CD4-positive, alpha-beta T cell treated with Interleukin-15 for 4 hours (primary cell): ENCODE measurements around the gene TEDC1.
A peak's percentile ranks its signal among the peaks of the same experiment; 100 is the strongest.
"Not testable (repeated sequence)": the region's sequence is repeated elsewhere in the genome, so short reads cannot be mapped to it uniquely, and the experiment has no call there.

ENCODE experiments used
- DNase-seq: peaks from one replicate; pipeline ENCODE4 v3.0.0-alpha.2; 2020; ENCODE audit warnings: low spot score

The TEDC1 gene

GRCh38 chr14:105537580-105538474, 46.8 kb downstream of the TEDC1 start:
- peak; percentile 75 for DNase-seq

GRCh38 chr14:105538481-105539049, 47.5 kb downstream of the TEDC1 start:
- DNase-seq: no peak

GRCh38 chr14:105540811-105541210, 49.8 kb downstream of the TEDC1 start:
- no peak for DNase-seq

- no peak for DNase-seq
Measured at GRCh38 chr14:105541218-105541875, 50.3 kb downstream of the TEDC1 start.

- not testable (repeated sequence) for DNase-seq
Measured at GRCh38 chr14:105545676-105546075, 54.6 kb downstream of the TEDC1 start.

GRCh38 chr14:105546410-105546809, 55.4 kb downstream of the TEDC1 start:
- DNase-seq: not testable (repeated sequence)

GRCh38 chr14:105547072-105547471, 56.0 kb downstream of the TEDC1 start:
- DNase-seq: not testable (repeated sequence)

GRCh38 chr14:105547741-105548169, 56.7 kb downstream of the TEDC1 start:
- DNase-seq: no peak
